Hepatocyte (in vitro differentiated cells): ENCODE measurements around the gene RBFOX2. TPM values are rescaled to one million over a fixed set of nuclear protein-coding genes. Genes with fewer than 3 reads are reported as not detected.

Experiments used
- DNase-seq: peaks from one replicate; pipeline ENCODE4 v3.0.0-alpha.2; 2016; ENCODE audit warnings: low spot score
- H2AFZ ChIP-seq: fragments of 200-600 bp; sonication (generic); 2 replicates; pipeline ENCODE4 v1.6.0; 2016; ENCODE audit warnings: antibody characterized with exemption, mild to moderate bottlenecking
- H3K27ac ChIP-seq: fragments of 200-600 bp; sonication (generic); 2 replicates; pipeline ENCODE4 v1.5.1; 2016; ENCODE audit warnings: mild to moderate bottlenecking
- H3K27me3 ChIP-seq: fragments of 200-600 bp; sonication (generic); 2 replicates; pipeline ENCODE4 v1.6.1; 2016
- H3K36me3 ChIP-seq: fragments of 200-600 bp; sonication (generic); replicated peaks from 2 replicates; pipeline ENCODE4 v1.5.1; 2016; ENCODE audit warnings: low read depth; ENCODE audit not compliant: insufficient read depth
- H3K4me1 ChIP-seq: fragments of 200-600 bp; sonication (generic); 2 replicates; pipeline ENCODE4 v1.5.1; 2016; ENCODE audit warnings: mild to moderate bottlenecking, moderate library complexity; ENCODE audit not compliant: insufficient read depth
- H3K4me2 ChIP-seq: fragments of 200-600 bp; sonication (generic); 2 replicates; pipeline ENCODE4 v1.6.0; 2016
- H3K4me3 ChIP-seq: fragments of 200-600 bp; sonication (generic); 2 replicates; pipeline ENCODE4 v1.5.1; 2016; ENCODE audit warnings: mild to moderate bottlenecking
- H3K79me2 ChIP-seq: fragments of 200-600 bp; sonication (generic); 2 replicates; pipeline ENCODE4 v1.6.0; 2017; ENCODE audit warnings: mild to moderate bottlenecking
- H3K9me2 ChIP-seq: fragments of 200-600 bp; sonication (generic); replicated peaks from 2 replicates; pipeline ENCODE4 v1.6.0; 2017; ENCODE audit warnings: mild to moderate bottlenecking; ENCODE audit not compliant: insufficient read depth
- H3K9me3 ChIP-seq: fragments of 200-600 bp; sonication (generic); 2 replicates; pipeline ENCODE4 v1.5.1; 2016; ENCODE audit warnings: low read depth, mild to moderate bottlenecking
- H4K20me1 ChIP-seq: fragments of 200-600 bp; sonication (generic); 2 replicates; pipeline ENCODE4 v1.6.0; 2016; ENCODE audit warnings: mild to moderate bottlenecking; ENCODE audit not compliant: insufficient read depth, poor library complexity, severe bottlenecking
- CTCF ChIP-seq: fragments of 200-600 bp; sonication (generic); IDR thresholded peaks from 2 replicates; pipeline ENCODE4 v1.5.1; 2016; ENCODE audit warnings: antibody characterized with exemption, mild to moderate bottlenecking; ENCODE audit not compliant: poor library complexity
- EZH2 ChIP-seq: fragments of 200-600 bp; sonication (generic); IDR thresholded peaks from 2 replicates; pipeline ENCODE4 v1.6.1; 2016; ENCODE audit warnings: antibody characterized with exemption, mild to moderate bottlenecking, borderline replicate concordance
- EZH2phosphoT487 ChIP-seq: fragments of 200-600 bp; sonication (generic); IDR thresholded peaks from one replicate; pipeline ENCODE4 v1.6.1; 2018; ENCODE audit warnings: antibody characterized with exemption, mild to moderate bottlenecking, low read depth, moderate library complexity; ENCODE audit not compliant: unreplicated experiment, severe bottlenecking
- WGBS: methylation state at CpG from one replicate; pipeline ENCODE4 v1.1.6; 2016; ENCODE audit warnings: low lambda C conversion rate; ENCODE audit errors: missing lambda C conversion rate; 5-methylcytosine and 5-hydroxymethylcytosine counted together
- polyA plus RNA-seq: library from polyadenylated mRNA; unstranded; fragments of >200 nt; fragmentation: Nextera tagmentation; extraction: Ambion mirVana; gene quantifications from 2 replicates; pipeline ENCODE4 v1.2.1, GENCODE V29; 2016
- total RNA-seq: library from RNA; depleted of rRNA; stranded (reverse); fragments of >200 nt; gene quantifications from 2 replicates; pipeline ENCODE4 v1.2.3, GENCODE V29; 2014

The RBFOX2 gene
- total and polyA plus RNA-seq, 2 experiments from 2014 or later: 76.7 to 133 TPM

GRCh38 chr22:35900483-35901168, 128.0 kb downstream of the RBFOX2 start:
- H3K4me2 ChIP-seq: no peak overlapping the region
- 64% methylated on average over 5 of the region's 5 CpGs for WGBS
- H3K27me3 ChIP-seq: no peaks in the 10 kb centered on the region

GRCh38 chr22:35899736-35900135, 128.9 kb downstream of the RBFOX2 start:
- H3K27ac ChIP-seq: peak overlapping the region; percentile 5
- H3K4me3 ChIP-seq: no peak overlapping the region
- TF ChIP-seq CTCF (no peak), EZH2 (no peak), EZH2phosphoT487 (no peak)
- peaks cover 24% of the 10 kb centered on the region for H4K20me1 ChIP-seq
- H3K27me3 ChIP-seq: no peaks in the 10 kb centered on the region
- H3K4me2 ChIP-seq: no peak overlapping the region
- H3K9me2 ChIP-seq: no peaks in the 10 kb centered on the region
- peaks cover 91% of the 10 kb centered on the region for H3K79me2 ChIP-seq
- no peak for DNase-seq
- H3K4me1 ChIP-seq: peaks cover 25% of the 10 kb centered on the region
- no peaks in the 10 kb centered on the region for H3K36me3 ChIP-seq
- no peaks in the 10 kb centered on the region for H3K9me3 ChIP-seq
- no peak overlapping the region for H2AFZ ChIP-seq

More at GRCh38 chr22:35900483-35901168, 128.0 kb downstream of the RBFOX2 start:
- no peak for DNase-seq
- no peaks in the 10 kb centered on the region for H3K36me3 ChIP-seq
- peaks cover 23% of the 10 kb centered on the region for H4K20me1 ChIP-seq
- H3K9me2 ChIP-seq: no peaks in the 10 kb centered on the region
- H3K4me1 ChIP-seq: peaks cover 22% of the 10 kb centered on the region
- H3K27ac ChIP-seq: peak overlapping the region; percentile 5
- H3K79me2 ChIP-seq: peaks cover 97% of the 10 kb centered on the region
- no peaks in the 10 kb centered on the region for H3K9me3 ChIP-seq
- TF ChIP-seq EZH2phosphoT487 (no peak), EZH2 (no peak), CTCF (no peak)
- H2AFZ ChIP-seq: no peak overlapping the region
- no peak overlapping the region for H3K4me3 ChIP-seq

- Histone ChIP-seq H3K9me3 (no peaks in the 10 kb centered on the region), H2AFZ (no peak overlapping the region), H3K27ac (peak overlapping the region; percentile 77), H3K9me2 (no peaks in the 10 kb centered on the region), H3K4me1 (peaks cover 40% of the 10 kb centered on the region), H3K36me3 (no peaks in the 10 kb centered on the region), H3K79me2 (peaks cover 91% of the 10 kb centered on the region), H4K20me1 (peaks cover 34% of the 10 kb centered on the region), H3K27me3 (no peaks in the 10 kb centered on the region), H3K4me2 (no peak overlapping the region), H3K4me3 (no peak overlapping the region)
- DNase-seq: no peak
- no peak for TF ChIP-seq EZH2
- no peak for TF ChIP-seq EZH2phosphoT487
- TF ChIP-seq CTCF: no peak
- 85% methylated on average over 7 of the region's 7 CpGs for WGBS
These were observed 132.4 kb downstream of the RBFOX2 start for GRCh38 chr22:35896111-35896705.
